ENCODE measurements around the gene PRKCA.

GRCh38 chr17:66483906-66484305 is 181.5 kb downstream of the PRKCA start:
- TF ChIP-seq, protein P1, sequence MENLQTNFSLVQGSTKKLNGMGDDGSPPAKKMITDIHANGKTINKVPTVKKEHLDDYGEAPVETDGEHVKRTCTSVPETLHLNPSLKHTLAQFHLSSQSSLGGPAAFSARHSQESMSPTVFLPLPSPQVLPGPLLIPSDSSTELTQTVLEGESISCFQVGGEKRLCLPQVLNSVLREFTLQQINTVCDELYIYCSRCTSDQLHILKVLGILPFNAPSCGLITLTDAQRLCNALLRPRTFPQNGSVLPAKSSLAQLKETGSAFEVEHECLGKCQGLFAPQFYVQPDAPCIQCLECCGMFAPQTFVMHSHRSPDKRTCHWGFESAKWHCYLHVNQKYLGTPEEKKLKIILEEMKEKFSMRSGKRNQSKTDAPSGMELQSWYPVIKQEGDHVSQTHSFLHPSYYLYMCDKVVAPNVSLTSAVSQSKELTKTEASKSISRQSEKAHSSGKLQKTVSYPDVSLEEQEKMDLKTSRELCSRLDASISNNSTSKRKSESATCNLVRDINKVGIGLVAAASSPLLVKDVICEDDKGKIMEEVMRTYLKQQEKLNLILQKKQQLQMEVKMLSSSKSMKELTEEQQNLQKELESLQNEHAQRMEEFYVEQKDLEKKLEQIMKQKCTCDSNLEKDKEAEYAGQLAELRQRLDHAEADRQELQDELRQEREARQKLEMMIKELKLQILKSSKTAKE (IDR thresholded peaks at IDR 0.05; ENCODE audit: low read depth, poor library complexity, severe bottlenecking): no peak
- TF ChIP-seq POLR2A (IDR thresholded peaks at IDR 0.05; ENCODE audit: low read depth, low read length) (no peak), PBX3 (IDR thresholded peaks at IDR 0.05; ENCODE audit: insufficient replicate concordance, low read depth, low read length) (no peak), BHLHE40 (IDR thresholded peaks at IDR 0.05; ENCODE audit: borderline replicate concordance in 1 of 2, low read depth in 2 of 2, low read length in 1 of 2) (no peak), EP300 (IDR thresholded peaks at IDR 0.05; ENCODE audit: borderline replicate concordance in 1 of 2, control insufficient read depth in 1 of 2, low read depth in 2 of 2, low read length in 2 of 2) (no peak), SUPT20H (IDR thresholded peaks at IDR 0.05; ENCODE audit: borderline replicate concordance, control insufficient read depth, low read depth, low read length) (no peak), KDM1A (IDR thresholded peaks at IDR 0.05; ENCODE audit: borderline replicate concordance) (no peak), CTCF (IDR thresholded peaks at IDR 0.05 in 2 of 3, conservative IDR thresholded peaks at IDR 0.05 in 1 of 3; ENCODE audit: control insufficient read depth in 2 of 3, extremely low read depth in 1 of 3, insufficient read depth in 1 of 3, low read depth in 3 of 3, low read length in 3 of 3) (no peak), POLR2AphosphoS5 (IDR thresholded peaks at IDR 0.05; ENCODE audit: low read length) (no peak), EZH2 (IDR thresholded peaks at IDR 0.05; ENCODE audit: borderline replicate concordance, control insufficient read depth, low read depth, low read length) (no peak), POU2F2 (IDR thresholded peaks at IDR 0.05; ENCODE audit: borderline replicate concordance, low read depth, low read length) (no peak), TCF12 (IDR thresholded peaks at IDR 0.05; ENCODE audit: low read depth, low read length) (no peak)
- TF ChIP-seq, protein P2, sequence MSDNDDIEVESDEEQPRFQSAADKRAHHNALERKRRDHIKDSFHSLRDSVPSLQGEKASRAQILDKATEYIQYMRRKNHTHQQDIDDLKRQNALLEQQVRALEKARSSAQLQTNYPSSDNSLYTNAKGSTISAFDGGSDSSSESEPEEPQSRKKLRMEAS (IDR thresholded peaks at IDR 0.05; ENCODE audit: low read depth, low read length): no peak
- TF ChIP-seq, protein P3, sequence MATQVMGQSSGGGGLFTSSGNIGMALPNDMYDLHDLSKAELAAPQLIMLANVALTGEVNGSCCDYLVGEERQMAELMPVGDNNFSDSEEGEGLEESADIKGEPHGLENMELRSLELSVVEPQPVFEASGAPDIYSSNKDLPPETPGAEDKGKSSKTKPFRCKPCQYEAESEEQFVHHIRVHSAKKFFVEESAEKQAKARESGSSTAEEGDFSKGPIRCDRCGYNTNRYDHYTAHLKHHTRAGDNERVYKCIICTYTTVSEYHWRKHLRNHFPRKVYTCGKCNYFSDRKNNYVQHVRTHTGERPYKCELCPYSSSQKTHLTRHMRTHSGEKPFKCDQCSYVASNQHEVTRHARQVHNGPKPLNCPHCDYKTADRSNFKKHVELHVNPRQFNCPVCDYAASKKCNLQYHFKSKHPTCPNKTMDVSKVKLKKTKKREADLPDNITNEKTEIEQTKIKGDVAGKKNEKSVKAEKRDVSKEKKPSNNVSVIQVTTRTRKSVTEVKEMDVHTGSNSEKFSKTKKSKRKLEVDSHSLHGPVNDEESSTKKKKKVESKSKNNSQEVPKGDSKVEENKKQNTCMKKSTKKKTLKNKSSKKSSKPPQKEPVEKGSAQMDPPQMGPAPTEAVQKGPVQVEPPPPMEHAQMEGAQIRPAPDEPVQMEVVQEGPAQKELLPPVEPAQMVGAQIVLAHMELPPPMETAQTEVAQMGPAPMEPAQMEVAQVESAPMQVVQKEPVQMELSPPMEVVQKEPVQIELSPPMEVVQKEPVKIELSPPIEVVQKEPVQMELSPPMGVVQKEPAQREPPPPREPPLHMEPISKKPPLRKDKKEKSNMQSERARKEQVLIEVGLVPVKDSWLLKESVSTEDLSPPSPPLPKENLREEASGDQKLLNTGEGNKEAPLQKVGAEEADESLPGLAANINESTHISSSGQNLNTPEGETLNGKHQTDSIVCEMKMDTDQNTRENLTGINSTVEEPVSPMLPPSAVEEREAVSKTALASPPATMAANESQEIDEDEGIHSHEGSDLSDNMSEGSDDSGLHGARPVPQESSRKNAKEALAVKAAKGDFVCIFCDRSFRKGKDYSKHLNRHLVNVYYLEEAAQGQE (IDR thresholded peaks at IDR 0.05; ENCODE audit: low read depth, low read length): no peak

Measured in GM12878 (cell line).